Naive B cell (primary cell): Measurements from ENCODE around the gene BAIAP2L1. TPM values are rescaled to one million over a fixed set of nuclear protein-coding genes. Genes with fewer than 3 reads are reported as not detected.

Experiments
- ATAC-seq, 2 donors: fragments of 150-1000 bp; cut with Tn5 transposase; 2 replicates each; pipeline ENCODE4 v1.10.0; 2021; ENCODE audit warnings: low read depth in 2 of 2, mild to moderate bottlenecking in 2 of 2, moderate library complexity in 2 of 2
- DNase-seq: peaks from one replicate; pipeline ENCODE4 v3.0.0; 2022
- H3K27ac Mint-ChIP-seq, 6 donors: one replicate each; pipeline ENCODE4 v1.8.0; 2020 to 2022; ENCODE audit warnings: mild to moderate bottlenecking in 6 of 6, mixed read lengths in 6 of 6, moderate library complexity in 5 of 6, inconsistent platforms in 2 of 6
- H3K27me3 Mint-ChIP-seq, 3 donors: one replicate each; pipeline ENCODE4 v1.8.0; 2021 to 2022; ENCODE audit warnings: mixed read lengths in 3 of 3, mild to moderate bottlenecking in 1 of 3
- H3K36me3 Mint-ChIP-seq, 2 donors: one replicate each; pipeline ENCODE4 v1.8.0; 2020 to 2022; ENCODE audit warnings: mixed read lengths in 2 of 2, inconsistent platforms in 1 of 2, mild to moderate bottlenecking in 1 of 2
- H3K4me1 Mint-ChIP-seq, 3 donors: one replicate each; pipeline ENCODE4 v1.8.0; 2020 to 2022; ENCODE audit warnings: mixed read lengths in 3 of 3, inconsistent platforms in 1 of 3, mild to moderate bottlenecking in 1 of 3, moderate library complexity in 1 of 3
- H3K4me3 Mint-ChIP-seq, 8 donors: one replicate each; pipeline ENCODE4 v1.8.0; 2020 to 2022; ENCODE audit warnings: mild to moderate bottlenecking in 8 of 8, mixed read lengths in 8 of 8, moderate library complexity in 8 of 8, inconsistent platforms in 2 of 8
- H3K9me3 Mint-ChIP-seq, 7 donors: one replicate each; pipeline ENCODE4 v1.8.0; 2020 to 2022; ENCODE audit warnings: mixed read lengths in 7 of 7, mild to moderate bottlenecking in 5 of 7, inconsistent platforms in 2 of 7, moderate library complexity in 1 of 7
- polyA plus RNA-seq, 6 donors: library from polyadenylated mRNA; unstranded; fragments of 300-500 nt; fragmentation: Illumina TruSeq; gene quantifications; one replicate each; pipeline ENCODE4 v1.2.3, GENCODE V29; 2021; ENCODE audit warnings: low read depth in 6 of 6

The BAIAP2L1 gene
- polyA plus RNA-seq, 6 donors from 2014 or later, result 0.29 to 2.1 (median 1.6) TPM

DNA sequence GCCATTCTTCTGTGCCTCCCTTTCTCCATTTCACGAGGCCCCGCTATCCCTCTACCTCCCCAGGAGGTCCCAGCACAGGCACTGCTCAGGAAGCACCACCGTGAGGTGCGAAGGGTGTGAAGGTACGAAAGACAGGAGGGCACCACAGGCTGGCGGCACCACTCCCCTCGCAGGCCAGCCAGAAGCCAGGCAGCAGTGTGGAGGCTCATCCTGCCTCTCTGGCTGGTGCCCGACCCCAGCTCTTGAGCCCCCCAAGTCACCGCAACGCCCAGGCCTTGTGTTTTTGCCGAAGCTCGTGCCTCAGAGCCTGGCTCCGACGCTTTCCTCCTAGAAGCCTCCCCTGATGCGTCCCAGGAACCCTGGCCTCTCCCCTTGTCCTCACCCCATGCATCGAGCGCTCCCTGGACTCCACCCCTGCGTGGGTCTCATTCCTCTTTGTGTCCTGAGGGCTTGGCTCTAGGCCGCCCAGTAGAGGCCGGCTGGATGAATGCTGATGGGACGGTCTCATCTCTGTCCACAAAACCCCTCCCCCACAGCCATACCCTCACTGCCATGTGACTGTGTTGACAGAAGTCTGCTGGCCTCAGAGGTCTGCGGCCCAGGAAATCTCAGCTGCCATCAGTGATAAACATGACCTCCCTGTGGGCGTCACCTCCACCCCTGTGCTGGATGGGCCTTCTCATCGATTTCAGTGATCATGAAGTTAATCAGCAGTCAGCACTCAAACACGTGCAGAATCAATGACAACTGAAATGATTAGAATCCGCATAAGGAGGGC, 100.1 kb downstream of the BAIAP2L1 start:
- H3K36me3 Mint-ChIP-seq, result no peaks in the 10 kb centered on the region
- H3K27ac Mint-ChIP-seq, result peak overlapping the region in 1 of 6 donors; percentile 22
- ATAC-seq (no peak), DNase-seq (no peak)
- peaks cover 0 to 2% (median 1%) of the 10 kb centered on the region in 3 donors for H3K4me1 Mint-ChIP-seq
- H3K4me3 Mint-ChIP-seq, result peak overlapping the region in 1 of 8 donors; percentile 42
- no peaks in the 10 kb centered on the region for H3K9me3 Mint-ChIP-seq
- H3K27me3 Mint-ChIP-seq, result peaks cover 0 to 5% (median 3%) of the 10 kb centered on the region in 3 donors

DNA sequence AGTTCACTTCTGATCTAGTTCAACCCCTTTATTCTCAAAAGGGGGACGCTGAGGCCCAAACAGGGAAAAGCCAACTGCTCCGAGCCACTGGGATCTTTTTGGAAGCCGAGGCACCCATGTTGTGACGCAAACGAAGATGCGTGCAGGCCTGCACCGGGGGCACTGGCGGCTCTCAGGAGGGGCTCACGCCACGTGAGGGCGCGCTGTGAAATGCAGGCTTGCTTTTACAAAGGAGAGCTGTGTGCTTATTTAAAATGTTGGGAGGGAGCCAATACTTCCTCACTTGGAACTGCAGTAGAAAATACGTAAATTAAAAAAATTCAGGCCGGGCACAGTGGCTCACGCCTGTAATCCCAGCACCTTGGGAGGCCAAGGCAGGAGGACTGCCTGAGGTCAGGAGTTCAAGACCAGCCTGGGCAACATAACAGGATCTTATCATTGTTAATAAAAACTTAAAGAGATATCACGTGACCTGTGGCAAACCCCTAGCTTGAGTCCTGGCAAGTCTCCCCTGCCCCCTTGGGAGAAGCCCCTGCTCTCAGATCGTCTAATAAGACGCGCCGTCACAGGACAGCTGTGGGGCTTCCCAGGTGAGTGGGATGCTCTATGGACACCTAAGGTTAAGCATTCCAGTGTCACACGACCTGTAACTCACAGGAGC, 103.1 kb downstream of the BAIAP2L1 start:
- no peaks in the 10 kb centered on the region for H3K36me3 Mint-ChIP-seq
- no peak overlapping the region for H3K4me3 Mint-ChIP-seq
- H3K4me1 Mint-ChIP-seq, result no peaks in the 10 kb centered on the region
- H3K9me3 Mint-ChIP-seq, result no peaks in the 10 kb centered on the region
- DNase-seq, result no peak
- ATAC-seq, result no peak
- no peaks in the 10 kb centered on the region for H3K27me3 Mint-ChIP-seq
- no peak overlapping the region for H3K27ac Mint-ChIP-seq

DNA sequence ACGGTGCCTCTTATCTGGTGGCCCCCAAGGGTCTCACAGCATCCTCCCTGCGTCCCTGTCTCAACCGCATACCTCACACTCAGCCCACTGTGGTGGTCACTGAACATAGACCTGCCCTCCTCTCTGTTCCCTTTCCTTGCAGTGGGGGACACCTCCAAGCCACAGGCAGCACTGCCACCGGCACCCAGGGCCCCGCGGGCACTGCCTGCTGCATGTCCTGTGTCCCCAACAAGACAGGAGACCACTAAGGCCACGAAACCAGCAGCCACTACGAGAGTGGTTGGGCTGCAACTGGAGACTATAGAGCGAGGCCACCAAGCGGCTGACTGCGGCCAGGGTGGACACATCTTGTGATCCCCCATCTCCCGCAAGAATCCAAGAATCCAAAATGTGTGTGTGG, 104.1 kb downstream of the BAIAP2L1 start:
- Mint-ChIP-seq H3K27me3 (no peaks in the 10 kb centered on the region), H3K9me3 (no peaks in the 10 kb centered on the region), H3K27ac (peak overlapping the region in 2 of 6 donors; percentile 30 to 33), H3K4me3 (no peak overlapping the region), H3K4me1 (no peaks in the 10 kb centered on the region), H3K36me3 (no peaks in the 10 kb centered on the region)
- DNase-seq, result no peak
- no peak for ATAC-seq

GRCh38 chr7:98295467-98296192, 105.3 kb downstream of the BAIAP2L1 start:
- Mint-ChIP-seq H3K9me3 (no peaks in the 10 kb centered on the region), H3K4me3 (no peak overlapping the region), H3K4me1 (no peaks in the 10 kb centered on the region), H3K27me3 (no peaks in the 10 kb centered on the region), H3K27ac (no peak overlapping the region), H3K36me3 (no peaks in the 10 kb centered on the region)
- no peak for ATAC-seq
- no peak for DNase-seq

GRCh38 chr7:98294798-98295382, 106.0 kb downstream of the BAIAP2L1 start:
- Mint-ChIP-seq H3K36me3 (no peaks in the 10 kb centered on the region), H3K27me3 (no peaks in the 10 kb centered on the region), H3K4me3 (no peak overlapping the region), H3K4me1 (no peaks in the 10 kb centered on the region), H3K9me3 (no peaks in the 10 kb centered on the region), H3K27ac (no peak overlapping the region)
- peak; percentile 49 for DNase-seq
- ATAC-seq, result peak; percentile 78 to 89

DNA sequence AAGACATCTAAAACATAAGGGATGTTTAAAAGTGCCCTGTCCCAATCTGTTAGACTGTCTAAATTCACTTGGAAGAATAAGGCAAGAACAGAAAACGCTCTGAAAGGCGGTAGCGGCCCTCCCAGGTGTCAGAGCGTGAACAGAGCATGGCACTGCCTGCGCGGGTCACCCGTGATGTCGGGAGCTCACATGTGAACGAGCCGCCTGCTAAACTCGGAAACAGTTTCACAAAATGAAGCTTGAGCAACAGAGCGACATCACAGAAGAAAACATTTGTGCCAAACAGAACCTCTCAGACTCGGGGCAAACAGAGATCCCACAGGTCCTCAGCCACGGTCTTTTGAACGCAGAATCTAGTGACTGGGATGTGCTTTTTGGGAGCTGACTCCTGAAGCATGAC, 106.6 kb downstream of the BAIAP2L1 start:
- no peak overlapping the region for H3K4me3 Mint-ChIP-seq
- DNase-seq (no peak), ATAC-seq (no peak)
- no peaks in the 10 kb centered on the region for H3K9me3 Mint-ChIP-seq
- H3K27me3 Mint-ChIP-seq, result no peaks in the 10 kb centered on the region
- peak overlapping the region in 1 of 6 donors; percentile 56 for H3K27ac Mint-ChIP-seq
- H3K36me3 Mint-ChIP-seq, result no peaks in the 10 kb centered on the region
- peaks cover 0 to 3% (median 0%) of the 10 kb centered on the region in 3 donors for H3K4me1 Mint-ChIP-seq

GRCh38 chr7:98293746-98294145, 107.1 kb downstream of the BAIAP2L1 start:
- ATAC-seq (no peak), DNase-seq (no peak)
- Mint-ChIP-seq H3K27ac (no peak overlapping the region), H3K36me3 (no peaks in the 10 kb centered on the region), H3K4me3 (no peak overlapping the region), H3K27me3 (no peaks in the 10 kb centered on the region), H3K9me3 (no peaks in the 10 kb centered on the region), H3K4me1 (peaks cover 0 to 3% (median 0%) of the 10 kb centered on the region in 3 donors)

DNA sequence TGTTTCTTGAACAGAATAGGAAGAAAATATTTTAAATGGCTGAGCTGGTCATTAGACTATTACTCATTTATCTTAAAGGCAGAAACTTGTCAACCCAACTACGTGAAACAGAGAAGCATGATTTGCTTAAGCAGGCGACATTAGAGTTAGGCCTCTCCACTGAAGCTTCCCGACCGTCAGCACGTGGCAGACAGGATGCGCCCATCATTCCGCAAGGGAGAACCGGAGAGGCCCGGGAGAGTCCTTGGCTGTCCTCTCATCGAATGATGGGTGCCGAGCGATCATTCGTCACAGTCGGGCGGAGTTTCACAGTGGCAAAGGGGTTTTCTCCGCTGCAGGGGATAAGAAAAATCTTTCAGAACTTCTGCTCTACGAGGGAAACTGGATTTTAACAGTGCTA, 107.6 kb downstream of the BAIAP2L1 start:
- Mint-ChIP-seq H3K36me3 (no peaks in the 10 kb centered on the region), H3K4me3 (no peak overlapping the region), H3K9me3 (no peaks in the 10 kb centered on the region), H3K27ac (no peak overlapping the region), H3K27me3 (no peaks in the 10 kb centered on the region), H3K4me1 (peaks cover 0 to 7% (median 0%) of the 10 kb centered on the region in 3 donors)
- ATAC-seq, result no peak
- DNase-seq, result no peak

DNA sequence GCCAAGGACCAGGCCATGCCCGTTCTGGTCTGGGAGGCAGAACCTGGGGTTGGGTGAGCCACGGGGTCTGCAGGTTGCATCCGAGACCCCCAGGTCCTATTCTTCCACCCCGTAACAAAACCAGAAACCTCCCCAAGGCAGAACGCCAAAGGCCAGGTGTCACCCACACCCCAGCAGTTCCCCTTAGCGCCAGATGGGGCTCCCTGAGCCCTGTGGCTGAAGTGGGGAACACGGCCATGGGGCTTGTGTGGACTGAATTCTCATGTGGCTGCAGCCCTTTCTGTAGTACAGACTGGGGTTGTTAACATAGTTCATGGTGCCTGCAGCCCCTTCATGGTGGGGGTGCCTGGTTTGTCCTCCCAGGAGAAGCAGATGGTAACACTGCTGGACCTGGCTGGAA, 109.2 kb downstream of the BAIAP2L1 start:
- Mint-ChIP-seq H3K9me3 (no peaks in the 10 kb centered on the region), H3K36me3 (no peaks in the 10 kb centered on the region), H3K4me3 (no peak overlapping the region), H3K4me1 (peaks cover 0 to 11% (median 9%) of the 10 kb centered on the region in 3 donors), H3K27ac (no peak overlapping the region), H3K27me3 (no peaks in the 10 kb centered on the region)
- DNase-seq (no peak), ATAC-seq (peak; percentile 44 to 49)

DNA sequence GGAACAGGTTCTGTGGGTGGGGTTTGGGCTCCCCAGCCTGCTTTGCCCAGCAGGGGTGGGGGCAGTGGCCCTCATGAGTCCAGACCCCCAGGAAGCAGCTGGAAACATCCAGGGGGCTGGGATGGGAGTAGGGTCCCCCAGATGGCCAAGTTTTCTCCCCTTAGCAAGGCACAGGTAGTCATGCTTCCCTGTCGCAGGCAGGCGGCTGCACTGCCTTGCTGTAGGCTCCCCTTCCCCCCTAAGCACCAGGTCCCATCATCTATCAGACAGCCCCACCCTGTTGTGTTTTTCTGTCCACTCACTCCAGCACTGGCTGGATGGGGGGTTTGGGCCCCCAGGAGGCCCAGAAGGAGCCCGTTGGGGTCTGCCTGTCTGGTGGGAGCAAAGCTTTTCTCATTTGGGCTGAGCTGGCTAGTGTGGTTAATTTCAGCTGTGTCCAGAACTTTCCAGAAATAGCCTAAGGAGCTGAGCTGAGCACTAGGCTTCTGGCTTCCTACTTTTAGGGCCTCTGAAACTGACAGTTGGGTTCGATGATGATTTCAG, 111.5 kb downstream of the BAIAP2L1 start:
- no peak for ATAC-seq
- no peaks in the 10 kb centered on the region for H3K27me3 Mint-ChIP-seq
- peak overlapping the region in 2 of 6 donors; percentile 42 to 78 for H3K27ac Mint-ChIP-seq
- no peak for DNase-seq
- H3K9me3 Mint-ChIP-seq, result no peaks in the 10 kb centered on the region
- H3K4me3 Mint-ChIP-seq, result peak overlapping the region in 1 of 8 donors; percentile 9
- peaks cover 7 to 19% (median 17%) of the 10 kb centered on the region in 3 donors for H3K4me1 Mint-ChIP-seq
- H3K36me3 Mint-ChIP-seq, result no peaks in the 10 kb centered on the region

- Mint-ChIP-seq H3K27me3 (no peaks in the 10 kb centered on the region), H3K4me1 (peaks cover 14 to 28% (median 28%) of the 10 kb centered on the region in 3 donors), H3K9me3 (no peaks in the 10 kb centered on the region), H3K27ac (peak overlapping the region in 1 of 6 donors; percentile 53), H3K4me3 (no peak overlapping the region), H3K36me3 (no peaks in the 10 kb centered on the region)
- DNase-seq (no peak), ATAC-seq (no peak)
Measured at GRCh38 chr7:98288064-98288823, 112.6 kb downstream of the BAIAP2L1 start.

DNA sequence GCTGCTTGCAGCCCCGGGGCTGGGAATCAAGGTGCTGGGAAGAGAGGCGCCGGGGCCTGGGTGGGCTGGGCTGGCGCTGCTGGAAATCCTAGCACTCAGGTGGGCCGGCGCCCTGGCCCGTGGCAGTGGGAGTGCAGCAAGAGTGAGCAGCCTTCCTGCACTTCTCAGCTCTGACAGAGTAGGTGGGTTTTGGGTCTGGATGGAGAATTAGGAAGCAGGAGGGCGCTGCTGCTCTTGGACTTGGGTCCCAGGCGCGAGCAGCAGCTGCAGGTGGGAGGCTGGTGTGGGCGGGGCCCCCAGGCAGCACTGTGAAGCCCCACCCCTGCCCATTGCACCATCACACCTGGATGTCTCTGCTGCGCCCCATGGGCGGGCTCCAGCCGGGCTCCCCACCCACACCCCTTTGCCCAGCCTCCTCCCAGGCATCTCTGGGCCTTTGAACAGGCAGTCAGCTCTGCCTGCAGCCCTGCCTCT, 113.4 kb downstream of the BAIAP2L1 start:
- Mint-ChIP-seq H3K27me3 (no peaks in the 10 kb centered on the region), H3K9me3 (no peaks in the 10 kb centered on the region), H3K27ac (no peak overlapping the region), H3K4me3 (no peak overlapping the region), H3K36me3 (no peaks in the 10 kb centered on the region), H3K4me1 (peaks cover 21 to 36% (median 36%) of the 10 kb centered on the region in 3 donors)
- DNase-seq (no peak), ATAC-seq (no peak)
